ENCODE measurements around the gene ZC3H12D. TPM values are rescaled to one million over a fixed set of nuclear protein-coding genes. Genes with fewer than 3 reads are reported as not detected.

Gene ZC3H12D
- total RNA-seq, 1 donor from 2014 or later = 0.25 TPM

GRCh38 chr6:149508485-149508884 lies 23.7 kb upstream of the ZC3H12D start:
- Mint-ChIP-seq H3K36me3 (ENCODE audit: low read depth) (peaks cover 15% of the 10 kb centered on the region), H3K4me1 (ENCODE audit: low read depth) (peaks cover 14% of the 10 kb centered on the region), H3K9me3 (ENCODE audit: low read depth) (no peaks in the 10 kb centered on the region), H3K27ac (ENCODE audit: unreplicated experiment) (peak overlapping the region; percentile 36), H3K27me3 (ENCODE audit: low read depth) (no peaks in the 10 kb centered on the region), H3K4me3 (ENCODE audit: unreplicated experiment) (no peak overlapping the region)
- DNase-seq (ENCODE audit: low spot score) = no peak
- TF ChIP-seq, protein P1, sequence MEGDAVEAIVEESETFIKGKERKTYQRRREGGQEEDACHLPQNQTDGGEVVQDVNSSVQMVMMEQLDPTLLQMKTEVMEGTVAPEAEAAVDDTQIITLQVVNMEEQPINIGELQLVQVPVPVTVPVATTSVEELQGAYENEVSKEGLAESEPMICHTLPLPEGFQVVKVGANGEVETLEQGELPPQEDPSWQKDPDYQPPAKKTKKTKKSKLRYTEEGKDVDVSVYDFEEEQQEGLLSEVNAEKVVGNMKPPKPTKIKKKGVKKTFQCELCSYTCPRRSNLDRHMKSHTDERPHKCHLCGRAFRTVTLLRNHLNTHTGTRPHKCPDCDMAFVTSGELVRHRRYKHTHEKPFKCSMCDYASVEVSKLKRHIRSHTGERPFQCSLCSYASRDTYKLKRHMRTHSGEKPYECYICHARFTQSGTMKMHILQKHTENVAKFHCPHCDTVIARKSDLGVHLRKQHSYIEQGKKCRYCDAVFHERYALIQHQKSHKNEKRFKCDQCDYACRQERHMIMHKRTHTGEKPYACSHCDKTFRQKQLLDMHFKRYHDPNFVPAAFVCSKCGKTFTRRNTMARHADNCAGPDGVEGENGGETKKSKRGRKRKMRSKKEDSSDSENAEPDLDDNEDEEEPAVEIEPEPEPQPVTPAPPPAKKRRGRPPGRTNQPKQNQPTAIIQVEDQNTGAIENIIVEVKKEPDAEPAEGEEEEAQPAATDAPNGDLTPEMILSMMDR (IDR thresholded peaks at IDR 0.05) = no peak

GRCh38 chr6:149503872-149504271 lies 19.1 kb upstream of the ZC3H12D start:
- Mint-ChIP-seq H3K4me1 (ENCODE audit: low read depth) (peaks cover 14% of the 10 kb centered on the region), H3K27me3 (ENCODE audit: low read depth) (no peaks in the 10 kb centered on the region), H3K9me3 (ENCODE audit: low read depth) (no peaks in the 10 kb centered on the region), H3K27ac (ENCODE audit: unreplicated experiment) (no peak overlapping the region), H3K36me3 (ENCODE audit: low read depth) (peaks cover 11% of the 10 kb centered on the region), H3K4me3 (ENCODE audit: unreplicated experiment) (no peak overlapping the region)
- TF ChIP-seq, protein P1 (IDR thresholded peaks at IDR 0.05) = no peak
- no peak for DNase-seq (ENCODE audit: low spot score)

- Mint-ChIP-seq H3K9me3 (ENCODE audit: low read depth) (no peaks in the 10 kb centered on the region), H3K4me3 (ENCODE audit: unreplicated experiment) (no peak overlapping the region), H3K27me3 (ENCODE audit: low read depth) (no peaks in the 10 kb centered on the region), H3K27ac (ENCODE audit: unreplicated experiment) (no peak overlapping the region), H3K36me3 (ENCODE audit: low read depth) (peaks cover 11% of the 10 kb centered on the region), H3K4me1 (ENCODE audit: low read depth) (peaks cover 16% of the 10 kb centered on the region)
- no peak for DNase-seq (ENCODE audit: low spot score)
- TF ChIP-seq, protein P1 (IDR thresholded peaks at IDR 0.05) = no peak
These were observed 18.5 kb upstream of the ZC3H12D start for GRCh38 chr6:149503276-149503675.

GRCh38 chr6:149501768-149502167 lies 17.0 kb upstream of the ZC3H12D start:
- Mint-ChIP-seq H3K4me1 (ENCODE audit: low read depth) (peaks cover 22% of the 10 kb centered on the region), H3K4me3 (ENCODE audit: unreplicated experiment) (no peak overlapping the region), H3K27me3 (ENCODE audit: low read depth) (no peaks in the 10 kb centered on the region), H3K9me3 (ENCODE audit: low read depth) (no peaks in the 10 kb centered on the region), H3K27ac (ENCODE audit: unreplicated experiment) (no peak overlapping the region), H3K36me3 (ENCODE audit: low read depth) (peaks cover 11% of the 10 kb centered on the region)
- TF ChIP-seq, protein P1 (IDR thresholded peaks at IDR 0.05) = no peak
- DNase-seq (ENCODE audit: low spot score) = no peak

GRCh38 chr6:149501201-149501600 lies 16.4 kb upstream of the ZC3H12D start:
- peaks cover 11% of the 10 kb centered on the region for H3K36me3 Mint-ChIP-seq (ENCODE audit: low read depth)
- no peak overlapping the region for H3K4me3 Mint-ChIP-seq (ENCODE audit: unreplicated experiment)
- no peak overlapping the region for H3K27ac Mint-ChIP-seq (ENCODE audit: unreplicated experiment)
- H3K9me3 Mint-ChIP-seq (ENCODE audit: low read depth) = no peaks in the 10 kb centered on the region
- TF ChIP-seq, protein P1 (IDR thresholded peaks at IDR 0.05) = no peak
- peaks cover 27% of the 10 kb centered on the region for H3K4me1 Mint-ChIP-seq (ENCODE audit: low read depth)
- H3K27me3 Mint-ChIP-seq (ENCODE audit: low read depth) = no peaks in the 10 kb centered on the region
- no peak for DNase-seq (ENCODE audit: low spot score)

All from chondrocyte (in vitro differentiated cells).